LNCAP (cell line): ENCODE results near the gene C9orf78.

Source experiments
- TF ChIP-seq, protein P1 (sequence below): fragments of 450-650 bp; IDR thresholded peaks from 2 replicates; pipeline ENCODE4 v1.5.1; 2017; ENCODE audit warnings: mild to moderate bottlenecking

The C9orf78 gene

DNA sequence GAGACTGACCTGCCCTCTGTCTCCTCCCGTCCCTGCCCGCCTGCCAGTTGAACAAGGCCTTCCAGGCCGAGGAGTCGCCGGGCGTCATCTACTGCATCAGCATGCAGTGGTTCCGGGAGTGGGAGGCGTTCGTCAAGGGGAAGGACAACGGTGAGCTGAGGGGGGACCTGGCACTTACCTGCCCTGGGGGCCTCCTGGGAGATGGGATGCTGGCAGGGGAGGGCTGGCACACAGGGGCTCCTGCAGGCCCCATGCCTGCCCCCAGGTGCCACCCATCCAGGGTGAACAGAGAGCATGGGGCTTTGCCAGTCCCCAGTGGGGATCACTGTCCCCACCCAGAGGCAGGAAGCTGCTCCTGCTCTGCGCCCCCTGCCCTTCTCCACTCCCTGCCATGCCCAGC, 43.2 kb upstream of the C9orf78 start:
- TF ChIP-seq, protein P1, sequence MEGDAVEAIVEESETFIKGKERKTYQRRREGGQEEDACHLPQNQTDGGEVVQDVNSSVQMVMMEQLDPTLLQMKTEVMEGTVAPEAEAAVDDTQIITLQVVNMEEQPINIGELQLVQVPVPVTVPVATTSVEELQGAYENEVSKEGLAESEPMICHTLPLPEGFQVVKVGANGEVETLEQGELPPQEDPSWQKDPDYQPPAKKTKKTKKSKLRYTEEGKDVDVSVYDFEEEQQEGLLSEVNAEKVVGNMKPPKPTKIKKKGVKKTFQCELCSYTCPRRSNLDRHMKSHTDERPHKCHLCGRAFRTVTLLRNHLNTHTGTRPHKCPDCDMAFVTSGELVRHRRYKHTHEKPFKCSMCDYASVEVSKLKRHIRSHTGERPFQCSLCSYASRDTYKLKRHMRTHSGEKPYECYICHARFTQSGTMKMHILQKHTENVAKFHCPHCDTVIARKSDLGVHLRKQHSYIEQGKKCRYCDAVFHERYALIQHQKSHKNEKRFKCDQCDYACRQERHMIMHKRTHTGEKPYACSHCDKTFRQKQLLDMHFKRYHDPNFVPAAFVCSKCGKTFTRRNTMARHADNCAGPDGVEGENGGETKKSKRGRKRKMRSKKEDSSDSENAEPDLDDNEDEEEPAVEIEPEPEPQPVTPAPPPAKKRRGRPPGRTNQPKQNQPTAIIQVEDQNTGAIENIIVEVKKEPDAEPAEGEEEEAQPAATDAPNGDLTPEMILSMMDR, result no peak

DNA sequence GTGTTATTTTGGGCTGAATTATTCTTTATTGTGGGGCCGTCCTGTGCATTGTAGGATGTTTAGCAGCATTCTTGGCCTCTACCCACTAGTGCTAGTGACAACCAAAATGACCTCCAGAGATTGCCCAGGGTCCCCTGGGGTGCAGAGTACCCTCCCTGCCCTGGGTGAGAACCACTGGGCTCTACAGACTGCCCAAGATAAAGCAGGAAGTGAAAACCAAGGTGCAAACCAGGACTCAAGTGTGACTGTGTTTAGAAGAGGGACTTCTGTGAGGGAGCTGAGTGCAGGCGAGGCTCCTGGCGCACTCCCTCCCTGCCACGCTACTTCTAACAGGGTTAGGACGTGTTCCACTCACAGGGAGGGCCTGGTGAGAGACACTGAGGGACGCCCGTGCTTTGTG, 41.7 kb upstream of the C9orf78 start:
- TF ChIP-seq, protein P1, result no peak

DNA sequence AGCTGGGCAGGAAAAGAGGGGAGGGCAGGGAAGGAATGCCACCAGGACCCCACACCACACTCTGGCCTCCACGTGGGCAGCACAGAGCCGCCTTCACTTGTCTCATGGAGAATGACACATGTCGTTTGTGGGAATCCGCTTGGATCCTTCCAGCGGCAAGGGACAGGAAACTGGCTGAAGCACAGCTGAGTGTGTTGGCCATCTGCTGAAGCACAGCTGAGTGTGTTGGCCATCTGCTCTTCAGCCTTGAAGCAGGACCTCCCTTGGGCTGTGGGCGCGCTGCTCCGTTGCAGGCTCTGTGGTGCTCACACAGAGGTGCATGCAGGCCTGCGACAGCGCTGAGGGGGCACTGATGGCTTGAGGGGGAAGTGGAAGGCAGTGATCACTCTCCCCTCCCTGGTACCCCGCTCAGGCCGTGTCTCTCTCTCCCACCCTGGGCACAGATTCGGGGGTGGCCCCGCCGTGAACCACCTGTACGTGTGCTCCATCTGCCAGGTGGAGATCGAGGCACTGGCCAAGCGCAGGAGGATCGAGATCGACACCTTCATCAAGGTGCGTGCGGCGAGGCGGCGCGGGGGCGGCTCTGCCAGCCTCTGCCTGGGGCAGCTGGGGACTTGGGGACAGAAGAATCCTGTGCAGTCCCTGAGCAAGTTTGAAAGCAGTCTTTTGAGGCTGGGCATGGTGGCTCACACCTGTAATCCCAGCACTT, 40.8 kb upstream of the C9orf78 start:
- TF ChIP-seq, protein P1, result no peak

DNA sequence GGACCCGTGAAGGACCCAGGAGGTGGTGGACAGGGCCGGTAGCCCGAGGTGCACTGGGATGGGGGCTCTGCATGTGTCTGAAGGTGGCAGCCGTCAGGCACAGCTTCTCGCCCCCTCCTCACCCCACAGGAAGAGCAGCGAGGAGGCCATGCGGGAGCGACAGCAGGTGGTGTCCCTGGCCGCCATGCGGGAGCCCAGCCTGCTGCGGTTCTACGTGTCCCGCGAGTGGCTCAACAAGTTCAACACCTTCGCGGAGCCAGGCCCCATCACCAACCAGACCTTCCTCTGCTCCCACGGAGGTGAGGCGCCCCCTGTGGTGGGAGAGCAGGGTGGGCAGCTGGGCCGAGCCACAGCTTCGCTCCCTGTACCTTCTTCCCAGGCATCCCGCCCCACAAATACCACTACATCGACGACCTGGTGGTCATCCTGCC, 40.1 kb upstream of the C9orf78 start:
- TF ChIP-seq, protein P1, result no peak

DNA sequence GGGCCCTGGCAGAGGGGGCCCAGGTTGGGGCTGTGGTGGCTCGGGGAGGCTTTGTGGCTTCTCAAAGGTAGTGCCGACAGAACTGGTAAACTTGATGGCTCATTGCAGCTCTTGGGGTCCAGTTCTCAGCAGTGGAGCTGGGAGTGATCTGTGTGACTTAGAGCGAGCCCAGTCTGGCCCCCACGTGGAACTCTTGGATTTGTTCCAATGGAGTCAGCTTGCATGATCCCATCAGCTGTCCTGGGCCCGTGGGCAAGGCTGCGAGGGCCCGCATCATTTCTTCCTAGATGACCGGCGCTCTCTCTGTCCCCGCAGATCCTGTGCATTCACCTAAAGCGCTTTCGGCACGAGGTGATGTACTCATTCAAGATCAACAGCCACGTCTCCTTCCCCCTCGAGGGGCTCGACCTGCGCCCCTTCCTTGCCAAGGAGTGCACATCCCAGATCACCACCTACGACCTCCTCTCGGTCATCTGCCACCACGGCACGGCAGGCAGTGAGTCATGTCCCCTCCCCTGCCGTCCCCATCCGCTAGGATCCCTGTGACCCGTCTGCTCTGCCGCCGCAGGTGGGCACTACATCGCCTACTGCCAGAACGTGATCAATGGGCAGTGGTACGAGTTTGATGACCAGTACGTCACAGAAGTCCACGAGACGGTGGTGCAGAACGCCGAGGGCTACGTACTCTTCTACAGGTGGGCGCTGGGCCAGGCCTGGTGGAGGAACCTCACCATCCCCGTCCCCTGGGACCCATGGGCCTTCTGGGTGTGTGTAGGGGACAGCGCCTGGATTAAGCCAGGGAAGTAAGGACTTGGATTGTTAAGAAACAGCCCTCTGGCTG, 39.4 kb upstream of the C9orf78 start:
- TF ChIP-seq, protein P1, result no peak

DNA sequence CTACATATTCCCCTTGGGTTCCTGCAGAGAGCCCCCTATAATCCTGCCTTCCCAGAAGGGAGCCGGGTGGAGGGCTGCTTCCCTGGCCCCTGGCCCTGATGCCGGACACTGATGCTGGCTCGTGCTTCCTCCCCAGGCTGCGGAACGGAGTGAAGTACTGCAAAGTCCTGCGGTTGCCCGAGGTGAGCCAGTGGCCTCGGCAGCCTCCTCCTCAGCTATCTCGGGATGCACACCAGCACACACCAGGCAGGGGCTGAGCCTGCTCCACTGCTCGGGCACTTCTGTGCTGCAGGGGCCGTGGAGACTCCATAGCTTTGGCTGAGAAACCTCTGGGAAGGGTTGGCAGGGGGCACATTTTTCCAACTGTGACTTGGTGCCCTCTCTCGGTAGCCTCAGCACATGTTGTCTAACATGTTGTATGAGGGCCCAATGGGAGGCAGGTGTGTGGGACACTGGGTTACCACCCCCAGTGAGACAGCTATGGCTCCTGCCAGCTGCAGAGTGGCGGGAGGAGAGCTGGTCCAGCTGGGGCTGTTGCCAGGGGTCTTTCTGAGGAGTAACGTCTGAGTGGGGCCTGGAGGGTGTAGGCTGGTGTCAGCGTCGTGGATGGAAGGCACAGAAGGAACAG, 38.6 kb upstream of the C9orf78 start:
- TF ChIP-seq, protein P1, result no peak

DNA sequence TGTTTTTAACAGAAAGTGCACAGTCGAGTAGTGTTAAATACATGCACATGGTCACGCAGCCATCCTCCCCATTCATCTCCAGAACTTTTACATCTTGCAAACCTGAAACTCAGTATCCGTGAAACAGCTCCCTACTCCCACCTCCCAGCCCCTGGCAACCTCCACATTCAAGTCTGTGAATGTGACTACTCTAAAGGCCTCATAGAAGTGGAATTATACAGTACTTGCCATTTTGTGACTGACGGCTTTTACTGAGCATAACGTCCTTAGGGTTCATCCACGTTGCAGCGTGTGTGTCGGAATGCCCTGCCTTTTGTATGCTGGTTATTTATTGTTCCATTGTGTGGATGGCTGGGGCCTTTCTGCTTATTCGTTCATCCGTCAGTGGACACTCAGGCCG, 36.0 kb upstream of the C9orf78 start:
- TF ChIP-seq, protein P1, result no peak
